Stimulated activated CD4-positive, alpha-beta T cell treated with anti-CD3 and anti-CD28 coated beads, Interleukin-2, amount 100 ng/mL, for 48 hours (primary cell): Measurements from ENCODE around the gene DLG2.

ENCODE experiments used
- DNase-seq, 2 donors: peaks; one replicate each; pipeline ENCODE4 v3.0.0-alpha.2; 2020

The DLG2 gene

GRCh38 chr11:84035645-84036044, 1591.5 kb downstream of the DLG2 start:
- DNase-seq = no peak

- no peak for DNase-seq
Observed at GRCh38 chr11:84034484-84034883, 1592.7 kb downstream of the DLG2 start.

GRCh38 chr11:84024266-84024665, 1602.9 kb downstream of the DLG2 start:
- no peak for DNase-seq

- DNase-seq = no peak
Observed at GRCh38 chr11:84022695-84023094, 1604.4 kb downstream of the DLG2 start.

- no peak for DNase-seq
Observed at GRCh38 chr11:84022201-84022600, 1604.9 kb downstream of the DLG2 start.

- DNase-seq = no peak
Observed at GRCh38 chr11:84021291-84021690, 1605.9 kb downstream of the DLG2 start.

GRCh38 chr11:84019571-84020194, 1607.5 kb downstream of the DLG2 start:
- no peak for DNase-seq

- no peak for DNase-seq
Observed at GRCh38 chr11:84014539-84014938, 1612.6 kb downstream of the DLG2 start.

GRCh38 chr11:84012171-84012826, 1614.8 kb downstream of the DLG2 start:
- DNase-seq = no peak

GRCh38 chr11:84003181-84003580, 1624.0 kb downstream of the DLG2 start:
- DNase-seq = no peak

- DNase-seq = no peak
Observed at GRCh38 chr11:83998921-83999320, 1628.2 kb downstream of the DLG2 start.

GRCh38 chr11:83990160-83990733, 1636.9 kb downstream of the DLG2 start:
- DNase-seq = no peak

- no peak for DNase-seq
Observed at GRCh38 chr11:83982825-83983224, 1644.3 kb downstream of the DLG2 start.

GRCh38 chr11:83979593-83979992, 1647.6 kb downstream of the DLG2 start:
- no peak for DNase-seq

GRCh38 chr11:83978942-83979341, 1648.2 kb downstream of the DLG2 start:
- DNase-seq = no peak

- DNase-seq = no peak
Observed at GRCh38 chr11:83976086-83976485, 1651.1 kb downstream of the DLG2 start.

- DNase-seq = no peak
Observed at GRCh38 chr11:83972536-83972935, 1654.6 kb downstream of the DLG2 start.

- no peak for DNase-seq
Observed at GRCh38 chr11:83971063-83971462, 1656.1 kb downstream of the DLG2 start.

GRCh38 chr11:83970061-83970671, 1657.0 kb downstream of the DLG2 start:
- DNase-seq = no peak

- no peak for DNase-seq
Observed at GRCh38 chr11:83957038-83957900, 1669.9 kb downstream of the DLG2 start.

- DNase-seq = no peak
Observed at GRCh38 chr11:83956119-83956697, 1670.9 kb downstream of the DLG2 start.

GRCh38 chr11:83954780-83955179, 1672.4 kb downstream of the DLG2 start:
- DNase-seq = no peak

GRCh38 chr11:83951521-83951920, 1675.6 kb downstream of the DLG2 start:
- no peak for DNase-seq
